GM12878 (cell line): ENCODE data around the gene VWA7. TPM values are rescaled to one million over a fixed set of nuclear protein-coding genes. Genes with fewer than 3 reads are reported as not detected.

Source experiments
- BCL11A ChIP-seq: IDR thresholded peaks from 2 replicates; pipeline ENCODE4 v1.6.1; 2011; ENCODE audit warnings: low read depth, low read length
- DPF2 ChIP-seq: fragments of 450-650 bp; IDR thresholded peaks from 2 replicates; pipeline ENCODE4 v1.6.1; 2017; ENCODE audit warnings: mild to moderate bottlenecking
- FOS ChIP-seq: IDR thresholded peaks from 3 replicates; pipeline ENCODE4 v1.6.1; 2011; ENCODE audit warnings: borderline replicate concordance; ENCODE audit not compliant: insufficient read length; ENCODE audit errors: extremely low read depth
- IKZF1 ChIP-seq: fragments of 450-650 bp; conservative IDR thresholded peaks from 2 replicates; pipeline ENCODE4 v1.6.1; 2017; ENCODE audit warnings: antibody characterized with exemption, mild to moderate bottlenecking
- MEF2B ChIP-seq: fragments of 450-650 bp; IDR thresholded peaks from 2 replicates; pipeline ENCODE4 v1.6.1; 2018; ENCODE audit warnings: mild to moderate bottlenecking, moderate library complexity; ENCODE audit not compliant: partially characterized antibody, poor library complexity, severe bottlenecking
- NFYB ChIP-seq: IDR thresholded peaks from 2 replicates; pipeline ENCODE4 v1.6.1; 2011; ENCODE audit warnings: low read depth, mild to moderate bottlenecking, low read length, improper control_type of control experiment, moderate library complexity; ENCODE audit not compliant: insufficient read depth
- PAX8 ChIP-seq: fragments of 450-650 bp; IDR thresholded peaks from 2 replicates; pipeline ENCODE4 v1.6.1; 2017; ENCODE audit warnings: mild to moderate bottlenecking, moderate library complexity
- SMC3 ChIP-seq: IDR thresholded peaks from 2 replicates; pipeline ENCODE4 v1.6.1; 2011; ENCODE audit warnings: low read length, improper control_type of control experiment, borderline replicate concordance
- SUPT20H ChIP-seq: IDR thresholded peaks from 2 replicates; pipeline ENCODE4 v1.6.1; 2011; ENCODE audit warnings: low read depth, mild to moderate bottlenecking, low read length, moderate library complexity, borderline replicate concordance; ENCODE audit not compliant: control insufficient read depth
- SUZ12 ChIP-seq: fragments of 200-600 bp; sonication (generic); IDR thresholded peaks from one replicate; pipeline ENCODE4 v1.6.1; 2018; ENCODE audit warnings: antibody characterized with exemption, mild to moderate bottlenecking; ENCODE audit not compliant: unreplicated experiment
- TAF1 ChIP-seq: IDR thresholded peaks from 2 replicates; pipeline ENCODE4 v1.6.1; 2011; ENCODE audit warnings: mild to moderate bottlenecking, low read depth, low read length, borderline replicate concordance
- TCF7 ChIP-seq: IDR thresholded peaks from 2 replicates; pipeline ENCODE4 v1.6.1; 2014; ENCODE audit warnings: antibody characterized with exemption, borderline replicate concordance
- polyA plus RNA-seq, 11 experiments: library from polyadenylated mRNA; depleted of rRNA in 4 of 11; unstranded in 6 of 11; stranded (reverse) in 5 of 11; fragments of >200 nt; fragmentation: Nextera tagmentation in 4 of 11; fragmentation: Illumina TruSeq in 1 of 11; extraction: Ambion mirVana in 4 of 11; extraction: Trizol in 1 of 11; gene quantifications; 1 replicate in 1 of 11; 2 replicates in 10 of 11; pipeline versions ENCODE4 v1.2.1 to v1.2.3, GENCODE V29; 2011 to 2016; ENCODE audit warnings: inconsistent platforms in 2 of 11, missing spikeins in 2 of 11, low read depth in 1 of 11
- total RNA-seq, 4 experiments: library from RNA; depleted of rRNA in 3 of 4; stranded (reverse); fragments of >200 nt in 3 of 4; fragmentation: Illumina TruSeq in 1 of 4; extraction: Trizol in 1 of 4; gene quantifications; 2 replicates each; pipeline versions ENCODE4 v1.2.1 to v1.2.3, GENCODE V29; 2013 to 2021
- TF ChIP-seq, protein P1 (sequence below): IDR thresholded peaks from 2 replicates; pipeline ENCODE4 v1.6.1; 2012; ENCODE audit warnings: low read depth, low read length, improper control_type of control experiment
- TF ChIP-seq, protein P2 (sequence below): IDR thresholded peaks from 2 replicates; pipeline ENCODE4 v1.6.1; 2011; ENCODE audit warnings: mild to moderate bottlenecking, low read depth, low read length, moderate library complexity; ENCODE audit not compliant: insufficient replicate concordance
- TF ChIP-seq, protein P3 (sequence below): IDR thresholded peaks from 2 replicates; pipeline ENCODE4 v1.6.1; 2011; ENCODE audit warnings: borderline replicate concordance, low read depth, mild to moderate bottlenecking, moderate library complexity, low read length; ENCODE audit not compliant: insufficient read depth, poor library complexity, severe bottlenecking
- TF ChIP-seq, protein P4 (sequence below): fragments of 450-650 bp; IDR thresholded peaks from 2 replicates; pipeline ENCODE4 v1.6.1; 2017; ENCODE audit warnings: borderline replicate concordance
- TF ChIP-seq, protein P5 (sequence below): fragments of 450-650 bp; IDR thresholded peaks from 2 replicates; pipeline ENCODE4 v1.6.1; 2017; ENCODE audit warnings: mild to moderate bottlenecking, moderate library complexity

The VWA7 gene
- total and polyA plus RNA-seq, 10 of the 15 experiments (the other 5 are each of a cell fraction or from before 2014, with no cell fraction given): 0.11 to 3.1 (median 1.2) TPM; not detected in 1

DNA sequence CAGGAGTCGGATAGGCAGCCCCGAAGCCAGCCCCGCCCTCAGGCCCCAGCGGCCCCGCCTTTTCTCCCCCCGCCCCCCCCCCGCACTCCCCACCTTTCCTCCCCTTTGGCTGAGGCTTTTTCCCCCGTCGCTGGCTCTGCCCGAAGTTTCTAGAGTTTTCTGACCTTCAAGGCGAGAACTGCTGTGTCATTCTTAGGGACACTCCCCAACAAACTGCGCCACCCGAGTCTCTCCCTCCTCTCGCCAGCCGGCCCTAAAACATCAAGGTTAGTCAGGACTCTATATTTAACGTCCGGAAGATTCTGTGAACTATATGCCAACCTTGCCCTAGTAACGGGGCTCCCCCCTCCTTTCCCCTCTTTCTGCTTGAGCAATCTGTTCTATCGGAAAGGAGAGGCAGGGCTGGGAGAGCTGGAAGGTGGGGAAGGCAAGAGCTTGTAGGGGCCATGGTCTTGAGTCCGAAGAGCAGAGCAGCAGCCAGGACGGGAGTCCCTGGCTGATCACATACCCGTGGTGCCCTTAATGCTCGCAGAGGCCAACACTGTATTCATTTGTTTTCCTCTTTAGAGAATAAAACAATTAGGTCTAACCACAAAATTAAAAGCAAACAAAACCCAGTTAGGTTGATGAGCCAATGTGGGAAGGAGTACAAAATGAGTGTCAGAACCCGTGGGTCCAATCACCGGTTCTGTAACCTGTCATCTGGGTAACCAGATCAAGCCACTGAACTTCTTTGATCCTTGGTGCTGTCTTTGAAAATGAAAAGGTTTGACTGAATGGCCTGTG, 45.1 kb upstream of the VWA7 start (continued):
- no peak for TF ChIP-seq SUPT20H
- no peak for TF ChIP-seq SUZ12
- TF ChIP-seq, protein P1, sequence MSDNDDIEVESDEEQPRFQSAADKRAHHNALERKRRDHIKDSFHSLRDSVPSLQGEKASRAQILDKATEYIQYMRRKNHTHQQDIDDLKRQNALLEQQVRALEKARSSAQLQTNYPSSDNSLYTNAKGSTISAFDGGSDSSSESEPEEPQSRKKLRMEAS: no peak
- TF ChIP-seq SMC3: no peak
- no peak; the same call in 1 of the 2 replicates for TF ChIP-seq DPF2
- TF ChIP-seq, protein P2, sequence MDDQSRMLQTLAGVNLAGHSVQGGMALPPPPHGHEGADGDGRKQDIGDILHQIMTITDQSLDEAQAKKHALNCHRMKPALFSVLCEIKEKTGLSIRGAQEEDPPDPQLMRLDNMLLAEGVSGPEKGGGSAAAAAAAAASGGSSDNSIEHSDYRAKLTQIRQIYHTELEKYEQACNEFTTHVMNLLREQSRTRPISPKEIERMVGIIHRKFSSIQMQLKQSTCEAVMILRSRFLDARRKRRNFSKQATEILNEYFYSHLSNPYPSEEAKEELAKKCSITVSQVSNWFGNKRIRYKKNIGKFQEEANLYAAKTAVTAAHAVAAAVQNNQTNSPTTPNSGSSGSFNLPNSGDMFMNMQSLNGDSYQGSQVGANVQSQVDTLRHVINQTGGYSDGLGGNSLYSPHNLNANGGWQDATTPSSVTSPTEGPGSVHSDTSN: no peak
- no peak; the same call in 1 of the 2 replicates for TF ChIP-seq IKZF1
- TF ChIP-seq MEF2B: no peak
- no peak for TF ChIP-seq BCL11A
- no peak for TF ChIP-seq TCF7
- TF ChIP-seq PAX8: no peak
- TF ChIP-seq, protein P3, sequence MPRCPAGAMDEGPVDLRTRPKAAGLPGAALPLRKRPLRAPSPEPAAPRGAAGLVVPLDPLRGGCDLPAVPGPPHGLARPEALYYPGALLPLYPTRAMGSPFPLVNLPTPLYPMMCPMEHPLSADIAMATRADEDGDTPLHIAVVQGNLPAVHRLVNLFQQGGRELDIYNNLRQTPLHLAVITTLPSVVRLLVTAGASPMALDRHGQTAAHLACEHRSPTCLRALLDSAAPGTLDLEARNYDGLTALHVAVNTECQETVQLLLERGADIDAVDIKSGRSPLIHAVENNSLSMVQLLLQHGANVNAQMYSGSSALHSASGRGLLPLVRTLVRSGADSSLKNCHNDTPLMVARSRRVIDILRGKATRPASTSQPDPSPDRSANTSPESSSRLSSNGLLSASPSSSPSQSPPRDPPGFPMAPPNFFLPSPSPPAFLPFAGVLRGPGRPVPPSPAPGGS: no peak
- peak; percentile 30; the same call in 1 of the 2 replicates for TF ChIP-seq NFYB
- TF ChIP-seq, protein P4, sequence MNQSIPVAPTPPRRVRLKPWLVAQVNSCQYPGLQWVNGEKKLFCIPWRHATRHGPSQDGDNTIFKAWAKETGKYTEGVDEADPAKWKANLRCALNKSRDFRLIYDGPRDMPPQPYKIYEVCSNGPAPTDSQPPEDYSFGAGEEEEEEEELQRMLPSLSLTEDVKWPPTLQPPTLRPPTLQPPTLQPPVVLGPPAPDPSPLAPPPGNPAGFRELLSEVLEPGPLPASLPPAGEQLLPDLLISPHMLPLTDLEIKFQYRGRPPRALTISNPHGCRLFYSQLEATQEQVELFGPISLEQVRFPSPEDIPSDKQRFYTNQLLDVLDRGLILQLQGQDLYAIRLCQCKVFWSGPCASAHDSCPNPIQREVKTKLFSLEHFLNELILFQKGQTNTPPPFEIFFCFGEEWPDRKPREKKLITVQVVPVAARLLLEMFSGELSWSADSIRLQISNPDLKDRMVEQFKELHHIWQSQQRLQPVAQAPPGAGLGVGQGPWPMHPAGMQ: no peak
- TF ChIP-seq FOS: no peak
- no peak for TF ChIP-seq TAF1
- TF ChIP-seq, protein P5, sequence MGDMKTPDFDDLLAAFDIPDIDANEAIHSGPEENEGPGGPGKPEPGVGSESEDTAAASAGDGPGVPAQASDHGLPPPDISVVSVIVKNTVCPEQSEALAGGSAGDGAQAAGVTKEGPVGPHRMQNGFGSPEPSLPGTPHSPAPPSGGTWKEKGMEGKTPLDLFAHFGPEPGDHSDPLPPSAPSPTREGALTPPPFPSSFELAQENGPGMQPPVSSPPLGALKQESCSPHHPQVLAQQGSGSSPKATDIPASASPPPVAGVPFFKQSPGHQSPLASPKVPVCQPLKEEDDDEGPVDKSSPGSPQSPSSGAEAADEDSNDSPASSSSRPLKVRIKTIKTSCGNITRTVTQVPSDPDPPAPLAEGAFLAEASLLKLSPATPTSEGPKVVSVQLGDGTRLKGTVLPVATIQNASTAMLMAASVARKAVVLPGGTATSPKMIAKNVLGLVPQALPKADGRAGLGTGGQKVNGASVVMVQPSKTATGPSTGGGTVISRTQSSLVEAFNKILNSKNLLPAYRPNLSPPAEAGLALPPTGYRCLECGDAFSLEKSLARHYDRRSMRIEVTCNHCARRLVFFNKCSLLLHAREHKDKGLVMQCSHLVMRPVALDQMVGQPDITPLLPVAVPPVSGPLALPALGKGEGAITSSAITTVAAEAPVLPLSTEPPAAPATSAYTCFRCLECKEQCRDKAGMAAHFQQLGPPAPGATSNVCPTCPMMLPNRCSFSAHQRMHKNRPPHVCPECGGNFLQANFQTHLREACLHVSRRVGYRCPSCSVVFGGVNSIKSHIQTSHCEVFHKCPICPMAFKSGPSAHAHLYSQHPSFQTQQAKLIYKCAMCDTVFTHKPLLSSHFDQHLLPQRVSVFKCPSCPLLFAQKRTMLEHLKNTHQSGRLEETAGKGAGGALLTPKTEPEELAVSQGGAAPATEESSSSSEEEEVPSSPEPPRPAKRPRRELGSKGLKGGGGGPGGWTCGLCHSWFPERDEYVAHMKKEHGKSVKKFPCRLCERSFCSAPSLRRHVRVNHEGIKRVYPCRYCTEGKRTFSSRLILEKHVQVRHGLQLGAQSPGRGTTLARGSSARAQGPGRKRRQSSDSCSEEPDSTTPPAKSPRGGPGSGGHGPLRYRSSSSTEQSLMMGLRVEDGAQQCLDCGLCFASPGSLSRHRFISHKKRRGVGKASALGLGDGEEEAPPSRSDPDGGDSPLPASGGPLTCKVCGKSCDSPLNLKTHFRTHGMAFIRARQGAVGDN: no peak; the same call in 1 of the 2 replicates
